Naive thymus-derived CD8-positive, alpha-beta T cell (primary cell): ENCODE measurements around the gene PRX. TPM values are rescaled to one million over a fixed set of nuclear protein-coding genes. Genes with fewer than 3 reads are reported as not detected.

Experiments
- ATAC-seq, 2 donors: fragments of 150-1000 bp; cut with Tn5 transposase in 1 of 2; sonication (Bioruptor Pico), chemical (Tn5 transposase) in 1 of 2; 1 replicate in 1 of 2; 2 replicates in 1 of 2; pipeline ENCODE4 v1.10.0; 2021; ENCODE audit warnings: mild to moderate bottlenecking in 2 of 2, moderate library complexity in 2 of 2
- POLR2A ChIA-PET: fragments of 350-600 bp; sonication (Branson Sonifier 250); formaldehyde crosslinking; loops from one replicate; lab custom pipeline; 2021; ENCODE audit warnings: antibody characterized with exemption; lab: Charles Lee
- DNase-seq, 10 donors: peaks; one replicate each; pipeline versions ENCODE4 v3.0.0 to v3.0.0-alpha.2; 2020 to 2022
- H3K27ac Mint-ChIP-seq, 10 donors: one replicate each; pipeline ENCODE4 v1.8.0; 2020 to 2022; ENCODE audit warnings: mild to moderate bottlenecking in 10 of 10, mixed read lengths in 10 of 10, moderate library complexity in 4 of 10, inconsistent platforms in 1 of 10
- H3K27me3 Mint-ChIP-seq, 5 donors: one replicate each; pipeline ENCODE4 v1.8.0; 2021 to 2022; ENCODE audit warnings: mixed read lengths in 5 of 5
- H3K36me3 Mint-ChIP-seq, 3 donors: one replicate each; pipeline ENCODE4 v1.8.0; 2020 to 2022; ENCODE audit warnings: mixed read lengths in 3 of 3, mild to moderate bottlenecking in 2 of 3, inconsistent platforms in 1 of 3
- H3K4me1 Mint-ChIP-seq, 4 donors: one replicate each; pipeline ENCODE4 v1.8.0; 2021 to 2022; ENCODE audit warnings: mixed read lengths in 4 of 4
- H3K4me3 Mint-ChIP-seq, 10 donors: one replicate each; pipeline ENCODE4 v1.8.0; 2020 to 2022; ENCODE audit warnings: mild to moderate bottlenecking in 10 of 10, mixed read lengths in 10 of 10, moderate library complexity in 6 of 10, inconsistent platforms in 1 of 10
- H3K9me3 Mint-ChIP-seq, 9 donors: one replicate each; pipeline ENCODE4 v1.8.0; 2020 to 2022; ENCODE audit warnings: mixed read lengths in 9 of 9, mild to moderate bottlenecking in 3 of 9, inconsistent platforms in 1 of 9, moderate library complexity in 1 of 9
- polyA plus RNA-seq, 3 donors: library from polyadenylated mRNA; unstranded; fragments of 300-500 nt; fragmentation: Illumina TruSeq; gene quantifications; one replicate each; pipeline ENCODE4 v1.2.3, GENCODE V29; 2021
- total RNA-seq, 8 experiments: library from RNA in 2 of 8; stranded (reverse) in 2 of 8; gene quantifications; one replicate each; pipeline ENCODE4 v1.2.3 and lab custom pipeline; 2021 to 2026

PRX gene
- total and polyA plus RNA-seq, 5 experiments from 2014 or later: 0.39 to 4.0 (median 0.49) TPM

DNA sequence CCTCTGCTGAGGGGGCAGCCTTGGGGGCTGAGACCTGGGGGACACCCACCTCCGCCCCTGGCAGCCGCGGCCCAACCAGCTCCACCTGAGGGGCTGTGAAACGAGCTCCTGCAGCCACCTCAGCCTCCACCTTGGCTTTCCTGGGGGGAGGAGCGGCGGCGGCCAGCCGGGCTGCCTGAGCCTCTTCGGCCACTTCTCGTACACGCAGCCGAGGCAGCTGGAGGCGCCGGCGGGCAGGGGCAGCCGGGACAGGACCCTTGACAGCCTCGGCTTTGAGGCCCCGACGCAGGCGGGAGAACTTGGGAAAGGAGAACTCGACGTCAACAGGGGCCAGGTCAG lies 15.6 kb downstream of the PRX start:
- POLR2A ChIA-PET: no interaction called here
- ATAC-seq: no peak
- no peak overlapping the region for H3K27ac Mint-ChIP-seq

DNA sequence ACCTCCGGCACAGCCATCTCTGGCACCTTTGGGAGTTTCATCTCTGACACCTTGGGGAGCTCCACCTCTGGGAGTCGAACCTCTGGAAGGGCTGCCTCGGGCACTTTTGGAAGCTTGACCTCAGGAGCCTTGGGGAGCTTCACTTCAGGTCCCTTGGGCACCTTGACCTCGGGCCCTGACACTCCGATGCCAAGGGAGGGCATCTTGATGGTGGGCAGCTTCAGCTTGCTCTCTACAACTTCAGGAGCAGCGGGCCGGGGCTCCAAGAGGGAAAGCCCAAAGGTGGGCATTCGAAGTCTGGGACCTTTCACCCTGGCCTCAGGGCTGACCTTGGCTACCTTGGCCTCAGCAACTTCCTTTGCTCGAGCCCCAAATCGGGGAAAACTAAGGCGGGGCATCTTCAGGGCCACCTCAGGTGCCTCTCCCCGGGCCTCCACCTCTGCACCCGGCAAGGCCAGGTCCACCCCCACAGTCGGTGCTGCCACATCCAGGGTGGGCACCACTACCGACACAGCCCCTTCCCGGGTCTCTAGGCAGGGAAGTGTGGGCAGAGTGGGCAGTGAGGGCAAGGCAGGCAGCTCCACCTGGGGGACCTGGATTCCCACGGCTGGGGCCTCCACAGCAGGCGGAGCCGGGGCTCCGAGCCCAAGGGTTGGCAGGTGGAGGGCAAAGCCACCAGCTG lies 16.2 kb downstream of the PRX start:
- ATAC-seq: no peak
- Mint-ChIP-seq H3K9me3 (no peaks in the 10 kb centered on the region), H3K27me3 (no peaks in the 10 kb centered on the region), H3K4me3 (no peak overlapping the region), H3K36me3 (no peaks in the 10 kb centered on the region), H3K27ac (no peak overlapping the region), H3K4me1 (peaks cover 7 to 19% (median 12%) of the 10 kb centered on the region in 4 donors)
- DNase-seq: peak in 1 of 10 donors; percentile 52
- POLR2A ChIA-PET: no interaction called here

More for the DNA sequence above, 15.6 kb downstream of the PRX start:
- H3K4me3 Mint-ChIP-seq: no peak overlapping the region
- peaks cover 7 to 19% (median 12%) of the 10 kb centered on the region in 4 donors for H3K4me1 Mint-ChIP-seq
- H3K9me3 Mint-ChIP-seq: no peaks in the 10 kb centered on the region
- no peaks in the 10 kb centered on the region for H3K36me3 Mint-ChIP-seq
- no peaks in the 10 kb centered on the region for H3K27me3 Mint-ChIP-seq
- DNase-seq: no peak

DNA sequence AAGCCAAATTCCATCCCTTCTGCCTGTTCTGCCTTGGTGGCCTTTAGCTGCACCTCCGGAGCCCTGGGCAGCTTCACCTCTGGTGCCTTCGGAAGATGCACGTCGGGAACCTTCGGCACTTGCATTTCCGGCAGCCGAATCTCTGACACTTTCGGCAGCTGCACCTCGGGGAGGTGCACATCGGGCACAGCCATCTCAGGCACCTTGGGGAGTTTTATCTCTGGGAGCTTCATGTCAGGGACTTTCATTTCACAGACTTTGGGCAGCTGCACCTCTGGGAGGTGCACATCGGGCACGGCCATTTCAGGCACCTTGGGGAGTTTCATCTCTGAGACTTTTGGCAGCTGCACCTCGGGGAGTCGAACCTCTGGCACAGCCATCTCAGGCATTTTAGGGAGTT lies 17.2 kb downstream of the PRX start:
- Mint-ChIP-seq H3K27me3 (no peaks in the 10 kb centered on the region), H3K27ac (peak overlapping the region in 1 of 10 donors; percentile 41), H3K4me3 (no peak overlapping the region), H3K4me1 (peaks cover 4 to 14% (median 12%) of the 10 kb centered on the region in 4 donors), H3K9me3 (no peaks in the 10 kb centered on the region), H3K36me3 (no peaks in the 10 kb centered on the region)
- ATAC-seq (no peak), DNase-seq (no peak)
- POLR2A ChIA-PET: interaction anchor here (2.4 kb wide), 1 partner anchor 8 kb away, joined by 13 read pairs; no protein-coding TSS in a partner anchor

DNA sequence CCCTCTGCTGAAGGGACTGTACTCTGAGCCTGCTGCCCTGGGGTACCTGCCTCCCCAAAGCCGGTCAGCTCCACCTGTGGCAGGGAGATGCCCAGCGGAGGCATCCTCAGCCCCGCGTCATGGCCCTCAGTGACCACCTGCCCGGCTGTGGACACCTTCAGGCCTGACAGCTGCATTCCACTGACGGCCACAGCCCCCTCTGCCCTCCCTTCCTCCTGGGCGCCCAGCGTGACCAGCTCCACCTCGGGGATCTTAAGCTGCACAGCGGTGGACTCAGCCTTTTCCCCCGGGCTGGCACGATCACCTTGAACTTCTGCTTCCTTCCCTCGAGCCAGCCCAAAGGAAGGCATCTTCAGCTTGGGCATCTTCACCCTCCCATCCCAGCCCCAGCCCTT lies 18.4 kb downstream of the PRX start:
- H3K4me1 Mint-ChIP-seq: peaks cover 4 to 11% (median 9%) of the 10 kb centered on the region in 4 donors

DNA sequence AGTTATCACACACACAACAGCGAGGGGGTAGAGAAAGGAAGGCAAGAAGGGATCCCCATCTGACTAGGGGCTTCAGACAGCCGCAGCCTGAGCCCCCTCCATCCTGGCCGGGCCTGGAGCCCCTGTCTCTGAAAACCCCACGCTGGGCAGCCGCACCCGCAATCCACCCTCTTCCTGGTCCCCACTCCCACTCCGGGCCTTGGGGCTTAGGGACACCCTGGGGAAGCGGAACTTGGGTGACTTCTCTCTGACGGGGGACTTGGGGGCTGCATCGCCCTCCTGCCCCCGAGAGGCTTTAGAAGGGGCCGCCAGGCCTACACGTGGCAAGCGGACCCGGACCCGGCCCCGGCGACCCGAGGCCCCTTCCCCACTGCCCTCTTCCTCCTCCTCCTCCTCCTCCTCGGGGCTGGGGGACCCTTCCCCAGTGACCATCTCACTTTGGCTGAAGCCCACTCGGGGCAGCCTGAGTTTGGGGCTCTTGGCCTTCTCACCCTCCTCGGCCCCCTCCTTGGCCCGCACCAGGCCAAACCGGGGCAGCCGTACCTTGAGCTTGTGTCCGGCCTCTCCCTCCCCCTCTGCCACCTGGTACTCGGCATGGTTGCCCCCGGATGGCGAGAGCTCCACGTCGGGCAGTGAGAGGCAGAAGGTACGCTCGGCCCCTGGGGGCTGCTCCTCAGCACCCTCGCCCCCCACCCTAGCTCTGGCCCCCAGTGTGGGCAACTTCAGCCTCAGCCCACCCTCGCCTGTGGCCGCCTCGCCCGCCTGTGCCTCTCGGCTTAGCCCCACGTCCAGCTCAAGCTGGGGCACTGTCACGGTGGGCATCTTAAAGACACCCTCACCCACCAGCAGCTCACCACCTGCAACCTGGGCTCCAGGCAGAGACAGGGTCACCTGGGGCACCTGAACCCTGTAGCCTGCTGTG lies 19.0 kb downstream of the PRX start:
- Mint-ChIP-seq H3K27me3 (no peaks in the 10 kb centered on the region), H3K36me3 (no peaks in the 10 kb centered on the region), H3K9me3 (no peaks in the 10 kb centered on the region), H3K4me3 (no peak overlapping the region), H3K4me1 (peaks cover 3 to 6% (median 4%) of the 10 kb centered on the region in 4 donors), H3K27ac (no peak overlapping the region)
- DNase-seq (peak in 1 of 10 donors; percentile 59), ATAC-seq (no peak)
- POLR2A ChIA-PET: interaction anchor here (2.4 kb wide), 1 partner anchor 10 kb away, joined by 13 read pairs; no protein-coding TSS in a partner anchor

More for the DNA sequence above, 18.4 kb downstream of the PRX start:
- no peaks in the 10 kb centered on the region for H3K36me3 Mint-ChIP-seq
- H3K27ac Mint-ChIP-seq: no peak overlapping the region
- no peaks in the 10 kb centered on the region for H3K9me3 Mint-ChIP-seq
- POLR2A ChIA-PET: interaction anchor here (2.4 kb wide), 1 partner anchor 9 kb away, joined by 13 read pairs; no protein-coding TSS in a partner anchor
- no peak overlapping the region for H3K4me3 Mint-ChIP-seq
- ATAC-seq (no peak), DNase-seq (no peak)
- H3K27me3 Mint-ChIP-seq: no peaks in the 10 kb centered on the region

DNA sequence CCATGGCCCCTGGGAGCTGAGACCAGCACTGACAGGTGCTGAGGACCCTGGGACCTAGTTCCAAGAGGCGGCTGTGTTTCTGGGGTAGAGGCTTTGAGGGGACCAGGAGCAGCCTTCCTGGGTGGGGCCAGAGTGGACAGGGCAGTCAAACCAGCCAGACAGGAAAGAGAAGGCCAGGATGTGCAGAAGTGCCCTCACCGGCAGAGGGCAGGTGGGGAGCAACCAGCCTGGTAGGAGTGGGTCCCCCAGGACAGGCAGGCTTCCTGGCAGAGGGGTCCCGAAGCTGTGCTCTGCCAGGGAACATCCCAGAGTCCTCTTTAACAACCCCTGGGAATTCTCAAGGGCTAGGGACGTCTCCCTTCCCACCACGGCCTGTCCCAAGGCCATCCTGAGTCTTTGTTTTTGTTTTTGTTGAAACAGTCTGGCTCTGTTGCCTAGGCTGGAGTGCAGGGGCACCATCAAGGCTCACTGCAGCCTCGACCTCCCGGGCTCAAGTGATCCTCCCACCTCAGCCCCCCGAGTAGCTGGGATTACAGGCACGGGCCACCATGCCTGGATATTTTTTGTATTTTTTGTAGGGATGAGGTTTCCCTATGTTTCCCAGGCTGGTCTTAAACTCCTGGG lies 20.2 kb downstream of the PRX start:
- POLR2A ChIA-PET: no interaction called here
- no peak for ATAC-seq

DNA sequence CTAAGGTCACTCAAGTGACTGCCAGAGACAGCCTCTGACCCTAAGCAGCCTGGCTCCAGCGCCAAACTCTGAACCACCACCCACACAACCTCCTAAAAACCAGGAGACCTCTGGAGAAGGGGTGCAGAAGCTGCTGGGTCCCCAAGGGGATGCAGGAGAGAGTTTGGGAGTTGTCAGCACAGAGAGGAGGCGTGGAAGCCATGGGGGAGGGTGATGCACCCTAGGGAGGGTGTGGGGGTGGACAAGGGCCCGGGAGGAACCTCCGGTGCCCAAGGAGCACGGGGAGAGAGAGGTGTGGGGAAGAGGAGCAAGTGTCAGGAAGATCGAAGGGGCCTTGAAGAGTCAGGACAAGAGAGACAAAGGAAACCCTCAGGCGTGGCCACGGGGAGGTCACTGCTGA lies 21.1 kb downstream of the PRX start:
- no peak for ATAC-seq
- Mint-ChIP-seq H3K27ac (peak overlapping the region in 1 of 10 donors; percentile 43), H3K36me3 (no peaks in the 10 kb centered on the region), H3K4me3 (no peak overlapping the region), H3K9me3 (no peaks in the 10 kb centered on the region), H3K4me1 (peaks cover 0 to 1% (median 0%) of the 10 kb centered on the region in 4 donors), H3K27me3 (peaks cover 0 to 1% (median 0%) of the 10 kb centered on the region in 5 donors)
- POLR2A ChIA-PET: no interaction called here
- DNase-seq: no peak

More for the DNA sequence above, 20.2 kb downstream of the PRX start:
- Mint-ChIP-seq H3K27ac (peak overlapping the region in 2 of 10 donors; percentile 51 to 62), H3K9me3 (no peaks in the 10 kb centered on the region), H3K4me3 (no peak overlapping the region), H3K27me3 (no peaks in the 10 kb centered on the region), H3K4me1 (no peaks in the 10 kb centered on the region), H3K36me3 (no peaks in the 10 kb centered on the region)
- DNase-seq: no peak

DNA sequence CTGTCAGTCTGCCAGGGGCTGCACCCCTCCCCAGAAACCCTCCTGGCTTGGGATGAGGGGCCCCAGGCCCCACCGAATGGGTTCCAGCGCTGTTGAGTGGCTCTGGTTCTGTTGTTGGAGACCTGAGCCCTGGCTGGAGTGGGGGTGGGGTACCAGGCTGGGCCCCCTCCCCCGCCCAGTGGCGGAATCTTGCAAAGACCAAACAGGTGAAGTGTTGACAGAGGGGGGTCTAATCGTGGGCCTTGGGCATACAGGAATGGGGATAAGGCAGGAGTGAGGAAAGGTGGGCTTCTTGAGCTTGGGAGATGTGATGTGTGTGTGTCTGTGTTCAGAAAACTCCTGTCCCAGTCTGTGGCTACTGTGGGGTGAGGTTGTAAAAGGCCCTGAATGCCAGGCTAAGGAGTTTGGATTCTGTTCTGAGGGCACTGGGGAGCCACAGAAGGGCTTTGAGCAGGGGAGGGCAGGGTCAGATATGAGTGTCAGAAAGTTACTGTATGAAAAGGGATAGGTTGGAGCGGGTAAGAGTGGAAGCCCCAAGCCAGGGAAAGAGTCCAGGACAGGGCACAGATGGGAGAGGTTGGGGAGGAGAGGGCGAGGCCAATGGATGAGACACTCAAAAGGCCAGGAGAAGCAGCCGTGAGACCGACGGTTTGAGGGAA lies 23.0 kb downstream of the PRX start, which contains the start of gene HIPK4:
Gene HIPK4 (minus strand): TSS at position 98 of the 659 bp plus-strand sequence. CDS start 279 bp downstream, outside the sequence.
- POLR2A ChIA-PET: no interaction called here
- peak within 1 kb of the TSS in 1 of 10 donors; percentile 55 for H3K27ac Mint-ChIP-seq

DNA sequence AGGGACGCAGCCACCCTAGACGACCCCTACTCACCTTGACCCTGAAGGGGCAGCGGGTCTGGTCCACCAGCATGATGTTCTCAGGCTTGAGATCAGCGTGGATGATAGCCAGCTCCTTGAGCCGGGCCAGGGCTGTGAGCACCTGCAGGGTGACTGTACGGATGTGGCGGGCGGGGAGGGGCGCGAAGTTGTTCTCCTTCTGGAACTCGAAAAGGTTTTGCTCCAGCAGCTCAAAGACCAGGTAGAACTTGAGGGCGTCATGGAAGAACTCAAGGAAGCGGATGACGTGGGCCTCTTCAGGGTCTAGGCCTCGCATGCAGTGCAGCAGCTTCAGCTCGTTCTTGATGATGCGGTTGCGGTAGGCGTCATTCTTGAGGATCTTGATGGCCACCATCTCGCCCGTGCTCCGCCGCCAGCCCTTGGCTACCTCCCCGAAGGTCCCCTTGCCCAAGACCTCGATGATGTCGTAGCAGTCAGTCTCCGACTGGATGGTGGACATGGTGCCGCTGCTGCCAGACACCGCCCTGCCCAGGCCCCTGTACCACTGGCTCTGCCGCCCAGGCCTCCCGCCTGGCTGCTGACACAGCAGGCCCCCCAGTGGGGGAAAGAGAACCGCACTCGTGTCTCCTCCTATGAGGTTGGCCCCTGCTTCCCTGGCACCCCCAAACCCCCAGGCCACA lies 23.6 kb downstream of the PRX start:
- Mint-ChIP-seq H3K4me1 (peaks cover 0 to 6% (median 0%) of the 10 kb centered on the region in 4 donors), H3K27me3 (peaks cover 0 to 3% (median 0%) of the 10 kb centered on the region in 5 donors), H3K9me3 (no peaks in the 10 kb centered on the region), H3K36me3 (no peaks in the 10 kb centered on the region), H3K4me3 (no peak overlapping the region), H3K27ac (peak overlapping the region in 1 of 10 donors; percentile 55)
- POLR2A ChIA-PET: interaction anchor here (0.6 to 0.9 kb wide), 2 partner anchors 26 to 37 kb away, joined by 3 read pairs; no protein-coding TSS in a partner anchor
- DNase-seq: no peak
- no peak for ATAC-seq

More for the DNA sequence above, 23.0 kb downstream of the PRX start, which contains the start of gene HIPK4:
- H3K4me3 Mint-ChIP-seq: no peak within 1 kb of the TSS
- peaks cover 0 to 4% (median 0%) of the 10 kb centered on the region in 4 donors for H3K4me1 Mint-ChIP-seq
- no peaks in the 10 kb centered on the region for H3K36me3 Mint-ChIP-seq
- ATAC-seq (no peak), DNase-seq (no peak)
- no peaks in the 10 kb centered on the region for H3K9me3 Mint-ChIP-seq
- H3K27me3 Mint-ChIP-seq: peaks cover 0 to 3% (median 0%) of the 10 kb centered on the region in 5 donors

DNA sequence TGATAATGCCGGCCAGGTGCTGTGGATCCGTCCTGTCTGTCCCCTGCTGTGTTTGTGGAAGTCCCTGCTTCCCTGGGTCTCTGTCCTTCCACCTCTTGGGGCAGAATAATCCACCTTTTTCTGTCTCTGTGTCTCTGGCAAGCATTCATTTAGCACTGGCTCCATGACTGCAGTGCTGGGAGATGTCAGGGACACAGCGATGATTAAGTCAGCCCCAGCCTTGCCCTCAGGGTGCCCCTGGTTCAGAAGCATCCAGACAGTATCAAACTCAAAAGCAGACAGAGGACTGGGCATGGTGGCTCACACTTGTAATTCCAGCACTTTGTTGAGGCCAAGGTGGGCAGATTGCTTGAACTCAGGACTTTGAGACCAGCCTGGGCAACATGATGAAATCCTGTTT lies 24.7 kb downstream of the PRX start:
- no peak for DNase-seq
- peaks cover 0 to 3% (median 0%) of the 10 kb centered on the region in 5 donors for H3K27me3 Mint-ChIP-seq
- no peak overlapping the region for H3K4me3 Mint-ChIP-seq
- no peak overlapping the region for H3K27ac Mint-ChIP-seq
- ATAC-seq: no peak
- peaks cover 0 to 6% (median 0%) of the 10 kb centered on the region in 4 donors for H3K4me1 Mint-ChIP-seq
- no peaks in the 10 kb centered on the region for H3K9me3 Mint-ChIP-seq
- POLR2A ChIA-PET: interaction anchor here (0.6 kb wide), 2 partner anchors 36 to 981 kb away, joined by 3 to 4 read pairs; no protein-coding TSS in a partner anchor
- no peaks in the 10 kb centered on the region for H3K36me3 Mint-ChIP-seq

DNA sequence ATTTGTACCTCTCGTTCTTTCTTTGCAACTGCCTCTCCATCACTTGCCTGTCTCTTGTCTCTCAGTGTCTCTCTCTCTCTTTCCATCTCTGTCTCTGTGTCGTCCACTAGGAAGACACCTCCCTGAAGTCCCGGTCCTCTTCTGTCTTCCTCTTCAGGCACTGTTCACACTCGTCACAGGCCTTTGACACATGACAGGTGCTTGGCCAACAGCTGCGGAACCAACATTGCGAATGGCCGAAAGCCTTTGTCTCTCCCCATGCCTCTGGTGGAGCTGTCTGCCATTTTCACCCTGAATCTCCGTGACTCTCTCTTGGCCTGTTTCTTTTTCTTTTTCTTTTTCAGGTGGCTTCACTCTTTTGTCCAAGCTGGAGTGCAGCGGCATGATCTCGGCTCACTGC lies 26.0 kb downstream of the PRX start:
- no peak for DNase-seq
- POLR2A ChIA-PET: no interaction called here
- H3K27me3 Mint-ChIP-seq: peaks cover 0 to 3% (median 0%) of the 10 kb centered on the region in 5 donors
- H3K9me3 Mint-ChIP-seq: no peaks in the 10 kb centered on the region
- H3K4me1 Mint-ChIP-seq: peaks cover 0 to 6% (median 0%) of the 10 kb centered on the region in 4 donors
- peak overlapping the region in 1 of 10 donors; percentile 38 for H3K27ac Mint-ChIP-seq
- H3K4me3 Mint-ChIP-seq: no peak overlapping the region
- no peaks in the 10 kb centered on the region for H3K36me3 Mint-ChIP-seq
- ATAC-seq: no peak
